ENCODE data around the gene AOPEP. TPM values are rescaled to one million over a fixed set of nuclear protein-coding genes. Genes with fewer than 3 reads are reported as not detected.

Gene AOPEP
- total RNA-seq, 4 donors from 2014 or later, result 18.8 to 81.0 (median 32.1) TPM

DNA sequence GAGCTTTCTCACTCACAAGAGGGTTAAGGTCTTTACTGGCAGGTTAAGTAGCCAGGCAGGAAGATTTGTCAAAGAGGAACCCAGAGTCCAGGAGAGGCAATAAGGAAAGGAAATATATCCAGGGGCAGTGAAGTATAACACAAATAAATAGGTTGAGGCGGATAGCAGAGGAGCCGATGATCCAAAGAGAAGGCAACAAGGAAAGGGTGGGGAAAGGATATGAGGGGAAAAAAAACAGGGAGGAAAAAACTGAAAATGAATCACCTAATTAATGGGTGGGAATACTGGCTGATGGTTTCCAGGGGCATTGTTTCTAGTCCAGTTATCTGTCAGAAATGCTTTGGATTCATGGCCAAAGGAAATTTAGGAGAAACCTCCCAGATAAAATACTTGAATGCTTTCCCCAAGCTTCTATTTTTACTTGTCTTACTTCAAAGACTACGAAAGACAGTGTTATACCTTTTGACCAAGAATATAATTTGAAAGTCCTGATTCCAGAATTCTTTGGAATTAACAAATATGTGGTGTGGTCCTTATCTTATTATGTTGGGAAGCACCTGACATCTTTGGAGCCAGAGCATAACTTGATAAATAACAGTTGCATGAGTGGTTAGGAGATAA, 146.5 kb downstream of the AOPEP start:
- TF ChIP-seq, protein P1, sequence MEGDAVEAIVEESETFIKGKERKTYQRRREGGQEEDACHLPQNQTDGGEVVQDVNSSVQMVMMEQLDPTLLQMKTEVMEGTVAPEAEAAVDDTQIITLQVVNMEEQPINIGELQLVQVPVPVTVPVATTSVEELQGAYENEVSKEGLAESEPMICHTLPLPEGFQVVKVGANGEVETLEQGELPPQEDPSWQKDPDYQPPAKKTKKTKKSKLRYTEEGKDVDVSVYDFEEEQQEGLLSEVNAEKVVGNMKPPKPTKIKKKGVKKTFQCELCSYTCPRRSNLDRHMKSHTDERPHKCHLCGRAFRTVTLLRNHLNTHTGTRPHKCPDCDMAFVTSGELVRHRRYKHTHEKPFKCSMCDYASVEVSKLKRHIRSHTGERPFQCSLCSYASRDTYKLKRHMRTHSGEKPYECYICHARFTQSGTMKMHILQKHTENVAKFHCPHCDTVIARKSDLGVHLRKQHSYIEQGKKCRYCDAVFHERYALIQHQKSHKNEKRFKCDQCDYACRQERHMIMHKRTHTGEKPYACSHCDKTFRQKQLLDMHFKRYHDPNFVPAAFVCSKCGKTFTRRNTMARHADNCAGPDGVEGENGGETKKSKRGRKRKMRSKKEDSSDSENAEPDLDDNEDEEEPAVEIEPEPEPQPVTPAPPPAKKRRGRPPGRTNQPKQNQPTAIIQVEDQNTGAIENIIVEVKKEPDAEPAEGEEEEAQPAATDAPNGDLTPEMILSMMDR (IDR thresholded peaks at IDR 0.05; ENCODE audit: low read depth), result no peak

DNA sequence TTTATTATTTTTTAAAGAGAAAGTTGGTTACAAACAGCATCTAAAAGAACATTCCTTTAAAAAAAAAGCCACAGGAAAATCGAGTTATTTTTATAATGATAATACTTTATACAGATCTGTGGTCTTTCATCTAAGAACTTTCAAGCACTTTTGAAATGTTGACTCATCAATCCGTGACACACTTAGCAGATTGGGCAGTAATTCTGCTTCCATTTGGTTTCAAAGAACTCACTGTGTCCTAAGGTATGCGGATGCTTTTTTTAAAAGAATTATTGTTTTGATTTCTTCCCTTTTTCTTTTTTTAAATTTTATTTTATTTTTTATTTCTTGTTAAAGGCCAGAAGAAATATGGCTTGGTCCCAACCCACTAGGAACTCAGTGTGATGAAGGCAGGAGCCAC, 147.8 kb downstream of the AOPEP start:
- TF ChIP-seq, protein P1 (IDR thresholded peaks at IDR 0.05; ENCODE audit: low read depth), result no peak

DNA sequence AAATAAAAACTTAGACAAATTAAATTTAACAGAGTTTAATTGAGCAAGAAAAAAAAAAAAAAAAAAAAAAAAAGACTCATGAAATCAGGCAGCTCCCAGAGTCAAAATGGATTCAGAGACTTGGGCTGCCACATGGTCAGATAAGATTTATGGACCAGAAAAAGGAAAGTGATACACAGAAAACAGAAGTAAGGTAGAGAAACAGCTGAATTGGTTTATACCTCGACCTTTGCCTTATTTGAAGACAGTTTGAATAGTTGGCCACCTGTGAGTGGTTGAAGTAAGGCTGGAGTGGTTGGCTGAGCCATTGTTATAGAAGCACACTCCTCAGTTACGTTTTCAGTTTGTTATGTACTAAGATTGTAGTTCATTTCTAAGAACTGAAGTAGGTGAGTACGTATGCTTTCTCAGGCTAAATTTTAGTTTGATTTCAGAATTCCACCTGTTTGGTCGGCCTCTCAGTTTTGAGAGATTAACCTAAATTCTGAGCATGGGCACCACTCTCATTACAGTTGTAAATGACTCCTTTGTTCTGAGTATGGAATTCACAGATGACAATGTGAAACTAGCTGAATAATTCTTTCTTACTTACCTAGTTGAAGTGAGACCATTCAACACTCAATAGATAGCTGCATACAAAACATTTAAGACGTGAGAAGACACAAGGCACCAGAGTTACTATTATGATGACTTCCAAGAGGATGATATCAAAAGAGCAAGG, 149.0 kb downstream of the AOPEP start:
- TF ChIP-seq, protein P1 (IDR thresholded peaks at IDR 0.05; ENCODE audit: low read depth), result no peak

DNA sequence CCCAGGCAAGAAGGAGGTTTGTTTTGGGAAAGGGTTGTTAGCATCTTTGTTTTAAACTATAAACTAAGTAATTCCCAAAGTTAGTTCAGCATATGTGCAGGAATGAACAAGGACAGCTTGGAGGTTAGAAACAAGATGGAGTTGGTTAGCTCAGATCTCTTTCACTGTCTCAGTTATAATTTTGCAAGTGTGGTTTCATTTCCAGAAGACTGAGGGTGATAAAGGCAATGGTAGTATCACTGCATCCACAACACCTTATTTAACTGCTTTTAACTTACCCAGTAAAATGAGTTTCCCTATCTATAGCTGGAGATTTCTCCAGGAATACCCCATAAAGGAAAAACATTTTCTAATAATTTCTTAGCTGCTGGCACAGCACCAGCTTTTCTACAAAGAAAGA, 152.7 kb downstream of the AOPEP start:
- TF ChIP-seq, protein P1 (IDR thresholded peaks at IDR 0.05; ENCODE audit: low read depth), result no peak

DNA sequence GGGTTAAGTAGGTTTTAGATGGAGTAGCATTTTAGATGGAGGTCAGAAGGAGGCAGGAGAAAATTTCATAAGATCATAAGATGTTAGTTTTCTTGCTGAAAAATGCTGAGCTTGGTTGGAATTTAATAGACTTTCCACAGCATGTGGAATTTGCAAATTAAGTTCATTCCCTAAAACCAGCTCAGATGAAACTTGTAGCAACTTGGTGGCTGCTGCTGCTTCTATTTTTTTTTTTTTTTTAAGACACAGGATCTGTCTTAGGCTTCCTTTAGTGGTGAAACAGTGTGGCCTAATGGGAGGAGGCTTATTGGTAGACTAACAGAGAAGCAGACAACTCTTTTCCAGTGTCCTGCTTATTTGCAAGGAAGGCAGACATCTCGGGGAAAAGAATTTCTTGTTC, 154.5 kb downstream of the AOPEP start:
- TF ChIP-seq, protein P1 (IDR thresholded peaks at IDR 0.05; ENCODE audit: low read depth), result no peak

DNA sequence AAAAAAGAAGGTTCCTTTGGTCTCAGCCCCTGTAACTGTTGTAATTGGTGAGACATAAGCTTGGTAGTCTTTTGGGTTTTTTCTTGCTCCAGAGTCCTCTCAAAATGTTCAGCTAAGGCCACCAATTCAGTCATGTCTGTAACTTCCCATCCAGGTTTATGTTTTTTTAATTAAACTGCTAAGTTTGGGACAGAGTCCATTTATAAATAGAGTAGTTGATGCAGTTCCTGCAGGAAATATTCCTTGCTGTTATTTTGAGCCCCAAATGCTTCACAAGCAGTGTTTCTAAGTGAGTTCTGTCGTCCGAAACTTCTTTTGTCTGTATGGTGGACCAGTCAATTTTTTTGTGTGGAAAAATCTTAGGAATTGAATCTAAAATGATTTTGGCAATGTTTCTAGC, 155.0 kb downstream of the AOPEP start:
- TF ChIP-seq, protein P1 (IDR thresholded peaks at IDR 0.05; ENCODE audit: low read depth), result no peak

DNA sequence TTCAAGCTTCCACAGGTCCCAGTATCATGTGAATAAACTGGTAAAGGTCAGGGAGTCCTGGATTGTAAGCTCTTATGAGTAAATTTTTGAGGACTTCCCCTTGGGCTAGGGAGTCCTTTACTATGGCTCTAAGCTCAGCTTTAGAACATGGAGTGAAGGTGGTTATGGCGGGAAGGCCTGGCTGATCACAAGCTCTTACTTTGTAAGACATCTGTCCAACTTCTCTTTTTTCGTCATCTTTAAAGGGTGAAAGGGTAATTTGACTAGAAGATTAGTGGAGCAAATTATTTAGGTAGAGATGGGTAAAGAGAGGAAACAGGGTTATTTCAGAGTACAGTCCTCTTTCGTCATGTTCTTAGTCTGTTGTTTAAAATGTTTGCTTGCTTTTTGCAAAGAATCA, 155.4 kb downstream of the AOPEP start:
- TF ChIP-seq, protein P1 (IDR thresholded peaks at IDR 0.05; ENCODE audit: low read depth), result no peak
